Left hindlimb (tissue), 1 donor: ENCODE results near the gene ZNF582.

Source experiments
- DNase-seq: peaks from one replicate; pipeline ENCODE4 v3.0.0-alpha.2; 2018

ZNF582 gene

DNA sequence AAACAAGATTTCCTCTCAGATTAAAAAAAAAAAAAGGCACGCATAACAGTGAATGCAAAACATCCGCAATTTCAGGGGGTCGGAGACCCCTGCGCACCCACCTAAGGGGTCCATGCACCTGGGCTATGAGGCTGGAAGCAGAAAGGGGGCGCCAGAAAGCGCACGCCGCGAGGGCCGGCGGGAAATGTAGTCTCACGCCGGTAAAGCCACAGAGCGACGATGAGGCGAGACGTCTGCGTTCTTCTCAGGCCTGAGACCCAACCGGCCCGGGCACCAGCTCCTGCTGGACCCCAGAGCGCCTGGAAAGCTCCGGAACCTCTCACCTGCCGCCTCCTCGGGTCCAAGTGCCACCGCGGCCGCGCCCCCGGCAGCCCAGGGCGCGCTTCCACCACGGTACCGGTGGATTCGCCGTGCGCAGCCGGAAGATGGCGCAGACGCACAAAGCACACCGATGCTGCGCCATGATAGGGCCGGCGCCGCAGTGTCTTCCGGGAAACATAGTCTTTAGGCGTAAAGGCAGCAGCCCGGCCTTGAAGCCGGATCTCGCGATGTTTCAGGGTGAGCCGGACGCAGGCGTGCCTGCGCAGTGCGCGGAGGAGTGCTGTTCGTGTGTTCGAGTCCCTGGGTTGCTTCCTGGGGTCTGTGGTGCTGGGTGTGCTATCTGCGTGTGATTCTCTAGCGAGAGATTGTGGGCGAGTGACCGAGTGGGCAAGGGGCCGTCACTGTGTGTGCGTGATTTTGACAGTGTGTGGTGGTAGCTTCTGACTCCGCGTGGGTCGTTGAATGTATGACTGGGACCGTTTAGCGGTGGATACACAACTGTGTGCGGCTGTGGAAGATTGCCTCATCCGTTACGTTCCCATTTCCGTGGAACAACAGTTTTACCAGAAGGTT, at the start of gene ZNF582:
TSS of gene ZNF582 (minus strand) at position 416 of the 894 bp plus-strand sequence. CDS start 1,782 bp downstream, outside the sequence.
- peak; percentile 96 for DNase-seq

DNA sequence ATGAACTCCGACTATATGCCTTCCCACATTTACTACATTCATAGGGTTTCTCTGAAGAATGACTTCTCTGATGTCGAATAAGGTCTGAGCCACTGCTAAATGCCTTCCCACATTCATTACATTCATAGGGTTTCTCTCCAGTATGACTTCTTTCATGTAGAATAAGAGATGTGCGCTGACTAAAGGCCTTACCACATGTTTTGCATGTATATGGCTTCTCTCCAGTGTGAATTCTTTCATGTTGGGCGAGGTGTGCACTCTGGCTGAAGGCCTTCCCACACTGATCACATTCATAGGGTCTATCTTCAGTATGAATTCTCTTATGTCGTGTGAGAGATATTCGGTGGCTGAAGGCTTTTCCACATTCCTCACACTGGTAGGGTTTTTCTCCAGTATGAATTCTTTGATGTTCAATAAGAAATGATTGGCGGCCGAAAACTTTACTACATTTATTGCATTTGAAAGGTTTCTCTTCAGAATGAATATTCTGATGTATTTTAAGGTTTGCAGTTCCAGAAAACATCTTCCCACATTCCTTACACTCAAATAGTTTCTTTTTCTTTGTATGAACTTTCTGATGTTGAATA, 48.0 kb upstream of the ZNF582 start:
- DNase-seq: no peak

DNA sequence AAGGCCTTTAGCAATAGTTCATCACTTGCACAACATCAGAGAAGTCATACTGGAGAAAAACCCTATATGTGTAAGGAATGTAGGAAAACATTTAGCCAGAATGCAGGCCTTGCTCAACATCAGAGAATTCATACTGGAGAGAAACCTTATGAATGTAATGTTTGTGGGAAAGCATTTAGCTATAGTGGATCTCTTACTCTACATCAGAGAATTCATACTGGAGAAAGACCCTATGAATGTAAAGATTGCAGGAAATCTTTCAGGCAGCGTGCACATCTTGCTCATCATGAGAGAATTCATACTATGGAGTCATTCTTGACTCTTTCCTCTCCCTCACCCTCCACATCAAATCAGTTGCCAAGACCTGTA, 30.6 kb upstream of the ZNF582 start:
- DNase-seq: no peak

DNA sequence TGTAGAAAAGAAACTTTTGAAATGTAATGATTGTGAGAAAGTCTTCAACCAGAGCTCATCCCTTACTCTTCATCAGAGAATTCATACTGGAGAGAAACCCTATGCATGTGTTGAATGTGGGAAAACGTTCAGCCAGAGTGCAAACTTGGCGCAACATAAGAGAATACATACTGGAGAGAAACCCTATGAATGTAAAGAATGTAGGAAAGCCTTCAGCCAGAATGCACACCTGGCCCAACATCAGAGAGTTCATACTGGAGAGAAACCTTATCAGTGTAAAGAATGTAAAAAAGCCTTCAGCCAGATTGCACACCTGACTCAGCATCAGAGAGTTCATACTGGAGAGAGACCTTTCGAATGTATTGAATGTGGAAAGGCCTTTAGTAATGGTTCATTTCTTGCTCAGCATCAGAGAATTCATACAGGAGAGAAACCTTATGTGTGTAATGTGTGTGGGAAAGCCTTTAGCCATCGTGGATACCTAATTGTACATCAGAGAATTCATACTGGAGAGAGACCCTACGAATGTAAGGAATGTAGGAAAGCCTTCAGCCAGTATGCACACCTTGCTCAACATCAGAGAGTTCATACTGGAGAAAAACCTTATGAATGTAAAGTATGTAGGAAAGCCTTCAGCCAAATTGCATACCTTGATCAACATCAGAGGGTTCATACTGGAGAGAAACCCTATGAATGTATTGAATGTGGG, 30.1 kb upstream of the ZNF582 start:
- no peak for DNase-seq

DNA sequence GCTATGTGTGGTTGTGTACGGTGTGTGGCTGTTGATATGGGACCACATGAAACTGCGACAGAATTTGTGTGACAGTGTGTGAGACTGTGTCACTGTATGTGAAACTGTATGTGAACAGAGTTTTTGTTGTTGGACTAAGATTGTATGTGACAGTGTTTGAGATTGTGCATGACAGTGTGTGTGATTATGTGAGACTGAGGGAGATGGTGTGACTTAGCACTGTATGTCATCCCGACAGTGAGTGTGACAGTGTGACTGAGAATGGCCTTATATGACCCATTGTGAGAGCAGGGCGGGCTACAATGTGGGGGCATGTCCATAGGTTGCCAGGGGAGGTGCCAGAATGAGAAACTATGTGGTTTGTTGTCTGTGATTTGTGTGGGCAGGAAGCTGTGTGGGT, 11.7 kb upstream of the ZNF582 start:
- DNase-seq: no peak

DNA sequence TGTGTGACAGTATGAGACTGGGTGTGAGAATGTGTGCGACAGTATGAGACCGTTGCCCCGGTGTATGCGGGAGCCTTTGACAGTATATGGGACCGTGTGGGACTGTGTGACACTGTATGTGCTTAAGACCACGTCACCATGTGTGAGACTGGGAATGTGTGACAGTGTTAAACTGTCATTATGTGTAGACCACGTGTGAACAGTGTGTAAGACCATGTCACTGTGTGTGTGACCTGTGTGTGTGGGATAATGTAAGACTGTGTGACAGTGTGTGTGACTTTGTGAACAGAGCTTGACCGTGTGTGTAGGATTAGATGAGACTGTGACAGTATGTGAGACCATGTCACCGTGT, 11.3 kb upstream of the ZNF582 start:
- no peak for DNase-seq

DNA sequence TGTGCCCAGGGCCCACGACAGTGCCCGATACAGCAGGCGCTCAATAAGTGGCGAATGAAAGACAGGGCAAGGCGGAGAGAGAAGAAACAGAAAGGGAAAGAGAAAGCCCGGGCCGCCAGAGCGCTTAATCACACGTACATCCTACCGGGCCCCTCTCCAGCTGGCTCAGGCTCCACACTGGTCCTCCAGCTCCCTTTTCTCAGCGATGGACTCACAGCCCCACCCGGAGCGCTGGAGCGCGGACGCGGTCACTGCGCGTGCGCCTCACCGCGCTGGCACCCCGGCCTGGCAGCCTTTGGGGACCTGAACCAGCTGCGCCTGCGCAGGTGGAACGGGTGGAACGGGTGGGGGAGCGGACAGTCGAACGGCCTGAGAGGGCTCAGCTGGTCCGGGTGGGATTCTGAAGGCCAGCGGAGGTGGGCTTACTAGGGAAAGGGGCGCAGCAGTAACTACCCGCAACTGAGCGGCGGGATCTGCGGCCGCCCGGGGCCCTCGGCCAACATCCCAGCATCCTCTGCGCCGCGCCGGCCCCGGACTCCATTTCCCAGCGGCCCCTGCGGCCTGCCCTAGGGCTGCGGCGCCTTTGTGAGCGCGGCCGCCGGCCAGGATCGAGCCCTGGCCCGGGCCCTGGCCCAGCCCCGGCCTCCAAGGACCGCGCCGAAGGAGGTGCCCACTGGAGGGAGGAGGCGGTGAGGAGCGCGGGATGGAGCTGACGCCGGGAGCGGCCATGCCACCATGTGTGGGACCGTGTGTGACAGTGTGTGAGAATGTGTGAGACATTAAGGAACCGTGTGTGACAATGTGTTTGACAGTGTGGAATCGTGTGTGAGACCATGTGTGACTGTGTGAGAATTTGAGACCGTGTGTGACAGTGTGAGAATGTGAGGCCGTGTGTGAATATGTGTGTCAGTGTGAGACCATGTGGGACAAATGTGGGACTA, 10.7 kb upstream of the ZNF582 start, which contains the start of gene ZNF583:
TSS of gene ZNF583 (plus strand) at position 569 of the 941 bp plus-strand sequence. CDS start 2,783 bp downstream, outside the sequence.
- DNase-seq: peak; percentile 98

DNA sequence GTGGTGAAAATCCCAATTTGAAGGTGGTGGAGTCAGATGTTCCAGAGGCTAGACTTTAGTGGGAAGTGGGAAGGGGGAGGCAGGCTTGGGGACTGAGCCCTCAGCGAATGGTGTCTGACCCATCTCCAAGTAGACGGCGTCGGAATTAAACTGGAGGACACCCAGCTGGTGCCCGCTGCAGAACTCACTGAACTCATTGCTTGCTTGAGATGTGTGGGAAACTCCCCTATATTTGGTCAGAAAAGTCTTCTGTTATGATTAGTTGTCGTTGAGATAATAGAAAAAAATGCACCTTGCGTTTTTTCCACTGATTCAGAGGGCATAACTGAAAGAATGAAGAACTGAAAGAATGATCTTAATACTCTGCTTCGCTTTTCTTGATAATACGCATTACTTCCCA, 9.9 kb upstream of the ZNF582 start:
- no peak for DNase-seq

DNA sequence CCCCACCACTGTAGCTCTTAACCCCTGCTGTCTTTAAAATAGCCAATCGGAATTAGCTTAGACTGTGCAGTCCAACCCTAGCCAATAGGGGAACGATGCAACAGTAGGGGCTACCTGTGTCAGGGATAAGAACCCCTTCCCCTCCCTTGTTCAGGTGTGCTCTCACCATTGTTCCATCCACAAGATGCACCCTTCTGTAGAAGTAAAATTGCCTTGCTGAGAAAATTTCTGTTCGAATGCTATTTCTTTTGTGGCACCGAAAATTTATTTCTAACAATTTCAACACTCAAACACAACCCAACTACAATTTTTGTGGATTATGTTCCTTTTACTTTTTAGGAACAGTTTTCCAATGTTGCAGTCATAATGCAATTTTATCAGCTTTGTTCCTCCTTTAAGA, 7.2 kb upstream of the ZNF582 start:
- DNase-seq: no peak

DNA sequence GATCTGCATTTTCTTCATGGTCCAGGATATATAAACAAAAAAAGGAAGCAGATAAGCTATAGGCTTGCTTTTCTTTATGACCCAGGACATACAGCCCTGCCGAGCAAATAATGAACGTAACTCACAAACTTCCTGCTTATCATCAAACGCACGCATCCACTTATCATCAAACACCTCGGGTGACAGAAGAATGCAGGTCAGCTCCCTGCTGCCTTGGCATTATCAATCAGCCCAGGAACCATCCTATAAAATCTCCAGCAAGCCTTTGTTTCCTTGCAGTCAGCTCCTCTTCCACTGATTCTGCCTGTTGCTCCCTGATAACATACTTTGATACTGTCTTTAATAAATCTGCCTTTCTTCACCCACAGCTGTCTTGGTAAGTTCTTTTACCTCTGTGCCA, 5.5 kb upstream of the ZNF582 start:
- DNase-seq: no peak

DNA sequence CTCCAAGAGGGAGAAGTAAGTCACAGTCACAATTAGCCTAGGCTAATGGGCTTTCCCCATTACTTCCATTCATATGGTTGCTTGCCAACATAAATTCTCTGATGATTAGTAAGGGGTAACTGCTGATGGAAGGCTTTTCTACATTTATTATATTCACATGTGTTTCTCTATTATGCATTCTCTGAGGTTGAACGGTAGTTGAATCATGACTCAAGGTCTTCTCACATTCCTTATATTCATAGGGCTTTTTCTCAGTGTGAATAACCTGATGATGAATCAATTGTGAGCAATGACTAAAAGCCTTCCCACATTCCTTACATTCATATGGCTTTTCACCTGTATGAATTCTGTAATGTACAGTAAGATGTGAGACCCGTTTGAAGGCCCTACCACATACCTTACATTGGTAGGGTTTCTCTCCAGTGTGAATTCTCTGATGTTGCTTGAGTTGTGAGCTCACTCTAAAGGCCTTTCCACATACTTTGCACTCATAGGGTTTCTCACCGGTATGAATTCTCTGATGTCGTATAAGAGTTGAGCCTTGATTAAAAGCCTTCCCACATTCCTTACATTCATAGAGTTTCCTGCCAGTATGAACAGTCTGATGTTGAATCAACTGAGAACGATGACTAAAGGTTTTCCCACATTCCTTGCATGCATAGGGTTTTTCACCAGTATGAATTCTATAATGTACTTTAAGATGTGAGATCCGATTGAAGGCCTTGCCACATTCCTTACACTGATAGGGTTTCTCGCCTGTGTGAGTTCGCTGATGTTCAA, 9.3 kb downstream of the ZNF582 start:
- DNase-seq: no peak

DNA sequence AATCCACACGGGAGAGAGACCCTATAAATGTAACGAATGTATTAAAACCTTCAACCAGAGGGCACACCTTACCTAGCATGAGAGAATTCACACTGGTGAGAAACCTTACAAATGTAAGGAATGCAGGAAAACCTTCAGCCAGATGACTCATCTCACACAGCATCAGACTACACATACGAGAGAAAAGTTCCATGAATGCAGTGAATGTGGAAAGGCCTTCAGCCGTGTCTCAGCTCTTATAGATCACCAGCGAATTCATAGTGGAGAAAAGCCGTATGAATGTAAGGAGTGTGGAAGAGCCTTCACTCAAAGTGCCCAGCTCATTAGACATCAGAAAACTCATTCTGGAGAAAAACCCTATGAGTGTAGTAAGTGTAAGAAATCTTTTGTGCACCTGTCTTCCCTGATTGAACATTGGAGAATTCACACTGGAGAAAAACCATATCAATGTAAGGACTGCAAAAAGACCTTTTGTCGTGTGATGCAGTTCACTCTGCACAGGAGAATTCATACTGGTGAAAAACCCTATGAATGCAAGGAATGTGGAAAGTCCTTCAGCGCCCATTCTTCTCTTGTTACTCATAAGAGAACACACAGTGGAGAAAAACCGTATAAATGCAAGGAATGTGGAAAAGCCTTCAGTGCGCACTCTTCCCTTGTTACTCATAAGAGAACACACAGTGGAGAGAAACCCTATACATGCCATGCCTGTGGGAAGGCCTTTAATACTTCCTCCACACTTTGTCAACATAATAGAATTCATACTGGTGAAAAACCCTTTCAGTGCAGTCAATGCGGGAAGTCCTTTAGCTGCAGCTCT, 16.0 kb downstream of the ZNF582 start:
- DNase-seq: no peak

DNA sequence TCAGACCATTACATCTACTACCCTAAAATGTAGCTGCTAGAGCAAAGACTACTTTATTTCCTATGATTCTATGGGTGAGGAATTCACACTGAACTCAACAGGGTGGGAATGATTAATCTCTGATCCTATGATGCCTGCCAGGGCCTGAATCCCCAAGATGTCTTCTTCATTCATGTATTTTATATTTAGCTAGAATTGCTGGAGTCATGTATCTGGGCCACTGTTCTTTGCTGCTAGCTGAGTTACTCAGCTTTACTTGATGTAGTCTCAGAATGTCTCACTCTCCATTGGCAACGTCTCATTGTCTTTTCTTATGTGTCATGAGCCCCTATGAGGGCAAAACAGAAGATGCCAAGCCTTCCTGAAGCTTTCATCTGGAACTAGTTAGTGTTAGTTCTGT, 21.1 kb downstream of the ZNF582 start:
- no peak for DNase-seq

DNA sequence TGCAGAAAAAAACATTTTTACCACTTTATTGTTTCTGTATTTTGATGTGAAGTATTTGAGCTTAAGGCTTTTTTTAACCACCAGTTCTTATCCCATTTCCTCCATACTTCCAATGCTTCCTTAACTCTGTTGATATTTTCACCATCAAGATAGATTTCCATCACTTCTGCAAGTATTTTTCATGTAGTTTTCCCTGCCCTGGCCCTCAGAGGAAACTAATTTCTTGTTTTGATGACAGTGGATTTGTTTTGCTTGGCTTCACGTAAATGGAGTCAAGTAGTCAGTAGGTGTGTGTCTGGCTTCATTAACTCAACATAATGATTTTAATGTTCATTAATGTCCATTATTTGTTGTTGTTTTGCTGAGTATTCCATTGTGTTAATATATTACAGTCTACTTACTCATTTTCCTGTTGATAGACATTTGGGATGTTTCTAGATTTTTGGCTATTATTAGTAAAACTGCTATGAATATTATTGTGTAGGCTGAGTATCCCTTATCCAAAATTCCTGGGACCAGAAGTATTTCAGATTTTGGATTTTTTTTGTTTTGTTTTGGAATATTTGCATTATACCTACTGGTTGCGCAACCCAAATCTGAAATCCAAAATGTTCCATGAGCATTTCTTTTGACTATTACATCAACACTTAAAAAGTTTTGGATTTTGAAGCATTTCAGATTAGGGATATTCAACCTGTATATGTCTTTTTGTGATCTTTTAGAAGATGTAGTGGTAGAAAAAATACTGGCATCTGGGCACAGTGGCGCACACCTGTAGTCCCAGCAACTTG, 23.3 kb downstream of the ZNF582 start:
- DNase-seq: no peak

DNA sequence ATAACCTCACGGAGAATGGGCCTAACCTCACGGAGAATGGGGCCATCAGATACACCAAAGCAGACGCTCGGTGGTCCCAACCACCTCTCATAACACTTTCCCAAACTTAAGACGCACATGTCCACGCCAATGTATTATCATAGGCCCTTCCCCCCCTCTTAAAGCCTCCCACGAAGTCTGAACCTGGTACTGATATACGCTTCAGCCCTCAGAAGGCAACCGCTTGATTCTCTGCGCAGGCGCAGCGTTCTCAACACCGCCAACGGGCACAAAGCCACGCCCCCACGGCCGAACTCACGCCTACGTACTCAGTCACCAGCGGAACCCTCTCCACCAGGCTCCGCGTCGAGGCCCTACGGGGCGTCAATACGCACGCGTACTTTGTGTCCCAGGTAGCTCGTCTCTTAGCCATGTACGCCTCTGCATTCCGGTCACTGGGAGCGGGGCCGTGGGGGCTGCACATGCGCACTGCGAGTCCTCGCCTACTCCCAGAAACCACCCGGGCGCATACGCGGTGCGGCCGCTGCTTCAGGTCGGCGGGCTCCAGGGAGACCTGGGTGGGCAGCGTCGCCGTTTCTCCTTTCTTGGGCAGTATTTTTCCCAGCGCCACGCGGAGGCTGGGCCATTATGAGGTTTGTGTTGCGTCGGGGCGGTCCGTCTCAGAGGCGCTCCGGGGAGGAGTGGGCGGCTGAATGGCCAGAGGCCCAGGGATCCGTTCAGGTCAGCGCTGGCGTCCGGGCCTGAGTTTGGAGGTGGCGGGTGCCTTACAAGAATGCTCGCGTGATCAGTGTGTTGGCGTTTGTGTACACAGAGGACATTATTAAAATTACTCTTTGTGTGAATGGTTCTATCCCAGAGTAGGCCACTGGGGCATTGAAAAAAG, 25.3 kb downstream of the ZNF582 start:
- peak; percentile 96 for DNase-seq

DNA sequence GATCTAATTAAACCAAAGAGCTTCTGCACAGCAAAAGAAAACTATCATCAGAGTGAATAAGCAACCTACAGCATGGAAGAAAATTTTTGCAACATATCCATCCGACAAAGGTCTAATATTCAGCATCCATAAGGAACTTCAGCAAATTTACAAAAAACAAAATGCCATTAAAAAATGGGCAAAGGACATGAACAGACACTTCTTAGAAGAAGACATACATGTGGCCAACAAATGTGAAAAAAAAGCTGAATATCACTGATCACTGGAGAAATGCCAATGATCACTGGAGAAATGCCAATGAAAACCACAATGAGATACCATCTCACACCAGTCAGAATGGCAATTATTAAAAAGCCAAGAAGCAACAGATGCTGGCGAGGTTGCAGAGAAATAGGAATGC, 32.5 kb downstream of the ZNF582 start:
- no peak for DNase-seq

DNA sequence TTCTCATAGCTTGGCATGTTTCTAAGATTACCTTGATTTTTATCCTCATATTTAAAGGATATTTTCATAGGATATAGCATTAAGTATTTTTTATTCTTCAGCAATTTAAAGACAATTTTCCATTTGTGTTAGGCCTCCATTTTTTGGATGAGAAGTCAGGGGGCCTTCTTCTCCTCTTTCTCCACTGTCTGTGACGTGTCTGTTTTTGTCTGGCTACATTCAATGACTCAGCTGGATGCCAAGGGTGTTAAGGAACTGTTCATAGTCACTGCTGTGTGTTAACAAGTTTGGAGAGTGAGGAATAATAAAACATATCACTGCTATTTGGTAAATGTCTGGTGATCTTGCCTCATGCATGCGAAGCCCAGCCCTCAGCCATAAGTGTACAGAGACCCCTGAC, 36.4 kb downstream of the ZNF582 start:
- no peak for DNase-seq

DNA sequence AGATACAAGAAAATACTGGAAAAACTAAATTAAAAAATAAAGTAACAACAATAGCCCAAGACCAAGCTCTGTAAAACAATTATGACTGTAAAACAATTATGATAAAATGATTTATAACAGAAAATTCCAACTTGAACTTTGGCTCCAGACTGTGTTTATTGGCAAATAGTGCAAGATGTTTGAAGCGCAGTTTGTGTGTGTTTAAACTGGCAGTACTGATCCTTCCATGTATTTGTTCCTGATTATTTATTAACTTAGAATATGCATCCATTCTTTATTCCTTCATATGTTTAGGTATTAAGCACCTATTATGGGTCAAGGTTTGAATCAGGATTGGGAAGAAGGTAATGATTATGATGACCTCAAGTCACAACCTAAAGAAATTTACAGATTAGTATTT, 37.8 kb downstream of the ZNF582 start:
- DNase-seq: no peak

DNA sequence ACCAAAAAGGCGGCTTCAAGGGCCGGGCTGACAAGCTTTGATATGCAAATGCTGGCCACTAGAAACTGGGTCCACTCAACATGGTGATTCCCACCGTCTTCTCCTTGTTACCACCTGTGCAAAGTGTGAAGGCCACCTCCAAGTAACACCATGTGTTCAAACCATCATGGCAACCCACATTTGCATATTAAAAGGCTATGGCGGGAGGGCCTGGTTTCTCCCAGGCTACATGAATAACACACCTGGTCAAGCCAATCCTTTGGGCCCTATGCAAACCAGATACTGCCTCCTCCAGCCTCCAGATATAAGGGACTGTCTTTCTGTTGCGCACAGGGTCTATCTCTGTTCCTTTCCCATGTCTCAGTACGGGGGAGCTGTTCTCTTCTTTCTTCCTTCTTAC, 42.1 kb downstream of the ZNF582 start:
- DNase-seq: no peak
